ENCODE data around the gene APOBEC4.

DNA sequence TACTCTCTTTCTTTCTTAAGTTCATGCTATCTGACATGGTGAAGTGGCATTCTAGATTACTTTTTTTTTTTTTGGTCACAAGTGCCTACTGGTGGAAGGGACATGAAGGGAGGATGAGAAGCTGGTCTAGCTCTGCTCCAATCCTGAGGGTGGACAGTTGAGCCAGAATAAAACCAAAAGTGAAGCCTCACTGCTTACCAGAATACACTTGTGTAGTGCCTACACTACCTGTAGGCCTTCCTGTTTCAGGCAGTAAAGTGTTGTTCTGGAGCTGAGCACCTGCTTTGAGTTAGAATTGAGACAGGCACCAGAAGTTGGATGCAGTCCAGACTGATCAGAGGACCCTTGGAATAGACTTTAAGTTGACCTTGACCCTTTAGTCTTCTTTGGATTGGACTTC lies 40.4 kb upstream of the APOBEC4 start:
- no peak for TF ChIP-seq POLR2AphosphoS5 (IDR thresholded peaks at IDR 0.05; ENCODE audit: borderline replicate concordance, low read depth, low read length)
- TF ChIP-seq EZH2 (IDR thresholded peaks at IDR 0.05) = no peak
- no peak for TF ChIP-seq FOXP2 (optimal IDR thresholded peaks at IDR 0.05; ENCODE audit: control extremely low read depth, extremely low read length, insufficient read depth)

Data from SK-N-MC (cell line).